ENCODE data around the gene MACROD2.

- no peak for TF ChIP-seq CTCF (IDR thresholded peaks at IDR 0.05 in 2 of 3, conservative IDR thresholded peaks at IDR 0.05 in 1 of 3; ENCODE audit: borderline replicate concordance in 1 of 3, insufficient read depth in 1 of 3, low read depth in 2 of 3, low read length in 2 of 3)
- no peak for TF ChIP-seq YY1 (IDR thresholded peaks at IDR 0.05; ENCODE audit: extremely low read depth, insufficient replicate concordance, low read depth, low read length)
- no peak for TF ChIP-seq POLR2A (IDR thresholded peaks at IDR 0.05; ENCODE audit: borderline replicate concordance, extremely low read depth, insufficient read depth, insufficient read length)
- TF ChIP-seq POLR2AphosphoS5 (IDR thresholded peaks at IDR 0.05; ENCODE audit: low read depth, low read length): no peak
- no peak for TF ChIP-seq EZH2 (IDR thresholded peaks at IDR 0.05)
- no peak for TF ChIP-seq EZH2phosphoT487 (IDR thresholded peaks at IDR 0.05; ENCODE audit: borderline replicate concordance)
- TF ChIP-seq REST (IDR thresholded peaks at IDR 0.05; ENCODE audit: low read depth): no peak
- TF ChIP-seq EGR1 (IDR thresholded peaks at IDR 0.05; ENCODE audit: low read depth): no peak
- no peak for TF ChIP-seq RAD21 (IDR thresholded peaks at IDR 0.05; ENCODE audit: low read depth)
- TF ChIP-seq MAX (IDR thresholded peaks at IDR 0.05): no peak
These were observed 1073.2 kb downstream of the MACROD2 start for GRCh38 chr20:15068486-15068885.

All from HCT116 (cell line).